ENCODE measurements around the gene SIL1.
"Not testable (repeated sequence)": the region's sequence is repeated elsewhere in the genome, so short reads cannot be mapped to it uniquely, and the experiment has no call there.

Gene SIL1

GRCh38 chr5:139215107-139215975, 17.2 kb upstream of the SIL1 start:
- no peak for TF ChIP-seq JUND (IDR thresholded peaks at IDR 0.05; ENCODE audit: low read depth)
- no peak for DNase-seq (ENCODE audit: low read depth in 1 of 2, low spot score in 1 of 2)
- in situ Hi-C loops (cut with HindIII; ENCODE audit: low pct_unique_long_range_greater_than_20kb, low sequenced_read_pairs): no loop called here

GRCh38 chr5:139214646-139215045, 16.5 kb upstream of the SIL1 start:
- in situ Hi-C loops (cut with HindIII; ENCODE audit: low pct_unique_long_range_greater_than_20kb, low sequenced_read_pairs): no loop called here

GRCh38 chr5:139212906-139213305, 14.7 kb upstream of the SIL1 start:
- in situ Hi-C loops (cut with HindIII; ENCODE audit: low pct_unique_long_range_greater_than_20kb, low sequenced_read_pairs): no loop called here
- no peak for TF ChIP-seq JUND (IDR thresholded peaks at IDR 0.05; ENCODE audit: low read depth)
- DNase-seq (ENCODE audit: low read depth in 1 of 2, low spot score in 1 of 2): peak in 1 of 2 experiments; percentile 22

More at GRCh38 chr5:139214646-139215045, 16.5 kb upstream of the SIL1 start:
- DNase-seq (ENCODE audit: low read depth in 1 of 2, low spot score in 1 of 2): no peak
- TF ChIP-seq JUND (IDR thresholded peaks at IDR 0.05; ENCODE audit: low read depth): no peak

GRCh38 chr5:139212486-139212885, 14.3 kb upstream of the SIL1 start:
- DNase-seq (ENCODE audit: low read depth in 1 of 2, low spot score in 1 of 2): no peak
- in situ Hi-C loops (cut with HindIII; ENCODE audit: low pct_unique_long_range_greater_than_20kb, low sequenced_read_pairs): no loop called here
- no peak for TF ChIP-seq JUND (IDR thresholded peaks at IDR 0.05; ENCODE audit: low read depth)

- TF ChIP-seq JUND (IDR thresholded peaks at IDR 0.05; ENCODE audit: low read depth): no peak
- peak in 1 of 2 experiments; percentile 69 for DNase-seq (ENCODE audit: low read depth in 1 of 2, low spot score in 1 of 2)
- in situ Hi-C loops (cut with HindIII; ENCODE audit: low pct_unique_long_range_greater_than_20kb, low sequenced_read_pairs): no loop called here
Observed at GRCh38 chr5:139210585-139210984, 12.4 kb upstream of the SIL1 start.

- in situ Hi-C loops (cut with HindIII; ENCODE audit: low pct_unique_long_range_greater_than_20kb, low sequenced_read_pairs): no loop called here
- no peak for TF ChIP-seq JUND (IDR thresholded peaks at IDR 0.05; ENCODE audit: low read depth)
- DNase-seq (ENCODE audit: low read depth in 1 of 2, low spot score in 1 of 2): no peak
Observed at GRCh38 chr5:139207297-139208000, 9.3 kb upstream of the SIL1 start.

- DNase-seq (ENCODE audit: low read depth in 1 of 2, low spot score in 1 of 2): no peak
- no peak for TF ChIP-seq JUND (IDR thresholded peaks at IDR 0.05; ENCODE audit: low read depth)
- in situ Hi-C loops (cut with HindIII; ENCODE audit: low pct_unique_long_range_greater_than_20kb, low sequenced_read_pairs): no loop called here
Observed at GRCh38 chr5:139205586-139205985, 7.4 kb upstream of the SIL1 start.

GRCh38 chr5:139205124-139205523, 7.0 kb upstream of the SIL1 start:
- no peak for DNase-seq (ENCODE audit: low read depth in 1 of 2, low spot score in 1 of 2)
- no peak for TF ChIP-seq JUND (IDR thresholded peaks at IDR 0.05; ENCODE audit: low read depth)
- in situ Hi-C loops (cut with HindIII; ENCODE audit: low pct_unique_long_range_greater_than_20kb, low sequenced_read_pairs): no loop called here

- in situ Hi-C loops (cut with HindIII; ENCODE audit: low pct_unique_long_range_greater_than_20kb, low sequenced_read_pairs): no loop called here
- TF ChIP-seq JUND (IDR thresholded peaks at IDR 0.05; ENCODE audit: low read depth): no peak
- DNase-seq (ENCODE audit: low read depth in 1 of 2, low spot score in 1 of 2): no peak
Observed at GRCh38 chr5:139204196-139204595, 6.0 kb upstream of the SIL1 start.

GRCh38 chr5:139199321-139199720, 1.2 kb upstream of the SIL1 start:
- in situ Hi-C loops (cut with HindIII; ENCODE audit: low pct_unique_long_range_greater_than_20kb, low sequenced_read_pairs): no loop called here
- TF ChIP-seq JUND (IDR thresholded peaks at IDR 0.05; ENCODE audit: low read depth): no peak
- no peak for DNase-seq (ENCODE audit: low read depth in 1 of 2, low spot score in 1 of 2)

GRCh38 chr5:139196296-139196956, 1.7 kb downstream of the SIL1 start:
- no peak for DNase-seq (ENCODE audit: low read depth in 1 of 2, low spot score in 1 of 2)
- no peak for TF ChIP-seq JUND (IDR thresholded peaks at IDR 0.05; ENCODE audit: low read depth)
- in situ Hi-C loops (cut with HindIII; ENCODE audit: low pct_unique_long_range_greater_than_20kb, low sequenced_read_pairs): no loop called here

GRCh38 chr5:139194486-139194885, 3.7 kb downstream of the SIL1 start:
- no peak for TF ChIP-seq JUND (IDR thresholded peaks at IDR 0.05; ENCODE audit: low read depth)
- in situ Hi-C loops (cut with HindIII; ENCODE audit: low pct_unique_long_range_greater_than_20kb, low sequenced_read_pairs): no loop called here
- no peak for DNase-seq (ENCODE audit: low read depth in 1 of 2, low spot score in 1 of 2)

- peak in 1 of 2 experiments; percentile 41 for DNase-seq (ENCODE audit: low read depth in 1 of 2, low spot score in 1 of 2)
- in situ Hi-C loops (cut with HindIII; ENCODE audit: low pct_unique_long_range_greater_than_20kb, low sequenced_read_pairs): no loop called here
- no peak for TF ChIP-seq JUND (IDR thresholded peaks at IDR 0.05; ENCODE audit: low read depth)
Observed at GRCh38 chr5:139193928-139194327, 4.2 kb downstream of the SIL1 start.

GRCh38 chr5:139192906-139193305, 5.3 kb downstream of the SIL1 start:
- DNase-seq (ENCODE audit: low read depth in 1 of 2, low spot score in 1 of 2); in situ Hi-C loops (cut with HindIII; ENCODE audit: low pct_unique_long_range_greater_than_20kb, low sequenced_read_pairs): not testable (repeated sequence)

- in situ Hi-C loops (cut with HindIII; ENCODE audit: low pct_unique_long_range_greater_than_20kb, low sequenced_read_pairs); DNase-seq (ENCODE audit: low read depth in 1 of 2, low spot score in 1 of 2): not testable (repeated sequence)
Observed at GRCh38 chr5:139191954-139192353, 6.2 kb downstream of the SIL1 start.
